Body of pancreas (tissue), 4 donors: Measurements from ENCODE around the gene FAM13A.

Experiments used
- CTCF ChIP-seq, 7 experiments: fragments of 450-650 bp in 4 of 7; fragments of 200-600 bp in 3 of 7; sonication (generic) in 3 of 7; IDR thresholded peaks; one replicate each; pipeline ENCODE4 v1.5.1; 2016 to 2019; ENCODE audit warnings: antibody characterized with exemption in 7 of 7
- POLR2A ChIP-seq, 3 donors: fragments of 450-650 bp; IDR thresholded peaks; one replicate each; pipeline ENCODE4 v1.6.1; 2016; ENCODE audit warnings: antibody characterized with exemption in 3 of 3, mild to moderate bottlenecking in 2 of 3

- TF ChIP-seq POLR2A (IDR thresholded peaks at IDR 0.05) (no peak), CTCF (IDR thresholded peaks at IDR 0.05) (no peak)
Observed at GRCh38 chr4:88928852-88929251, 128.1 kb downstream of the FAM13A start.
